ENCODE data around the gene SH3RF1.

DNA sequence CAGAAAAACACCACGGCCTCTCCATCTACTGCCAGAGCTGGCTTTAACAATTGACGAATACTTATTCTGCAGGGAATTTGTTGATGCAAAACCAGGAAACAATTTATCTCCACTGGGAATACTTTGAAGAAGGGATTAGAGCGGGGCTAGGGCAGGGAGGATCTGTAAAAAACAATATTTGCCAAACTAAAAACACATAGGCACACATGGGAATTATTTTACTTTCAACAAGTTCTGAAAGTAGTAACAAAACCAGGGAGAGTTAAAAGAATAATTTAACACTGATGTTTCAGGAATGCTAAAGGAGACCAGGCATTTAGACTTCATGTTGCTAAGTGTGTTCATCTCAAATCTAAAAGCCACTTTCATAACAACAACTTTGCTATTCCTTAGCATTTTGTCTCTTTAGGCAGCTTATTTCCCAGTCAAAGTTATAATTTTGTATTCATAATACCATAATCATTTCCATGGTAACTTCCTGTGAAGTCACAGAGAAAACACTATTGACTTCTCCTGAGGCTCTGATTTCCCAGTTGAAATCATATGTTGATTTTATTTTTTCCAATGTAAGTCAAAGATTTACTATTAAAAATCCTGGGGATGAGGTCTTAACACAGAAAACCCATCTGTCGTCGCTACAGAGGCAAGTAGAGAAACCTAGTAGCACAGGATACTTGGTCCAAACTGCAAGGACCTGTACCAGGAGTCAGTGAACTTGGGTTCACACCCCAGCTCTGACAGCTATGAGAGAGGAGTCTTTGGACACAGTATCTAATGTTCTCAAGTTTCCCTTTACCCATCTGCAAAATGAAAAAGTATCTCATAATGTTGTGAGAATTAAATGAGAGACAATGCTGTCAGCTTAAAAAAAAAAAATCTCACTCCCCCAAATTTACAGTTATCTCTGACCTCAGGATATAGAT lies 69.3 kb downstream of the SH3RF1 start:
- no peak for TF ChIP-seq POLR2A (IDR thresholded peaks at IDR 0.05)
- no peak for TF ChIP-seq CTCF (IDR thresholded peaks at IDR 0.05)

Data from body of pancreas (tissue), 4 donors.